Peyer's patch (tissue), 4 donors: Measurements from ENCODE around the gene BOLL. TPM values are rescaled to one million over a fixed set of nuclear protein-coding genes. Genes with fewer than 3 reads are reported as not detected.
"Not testable (repeated sequence)": the region's sequence is repeated elsewhere in the genome, so short reads cannot be mapped to it uniquely, and the experiment has no call there.

Experiments used
- DNase-seq, 3 donors: peaks; one replicate each; pipeline ENCODE4 v3.0.0-alpha.2; 2017 to 2019
- H3K27ac ChIP-seq, 4 donors: fragments of 200-600 bp; sonication (generic); one replicate each; pipeline ENCODE4 v1.5.1; 2016 to 2019
- H3K27me3 ChIP-seq, 2 donors: fragments of 200-600 bp; sonication (generic); one replicate each; pipeline ENCODE4 v1.5.1; 2019
- H3K36me3 ChIP-seq, 3 donors: fragments of 200-600 bp; sonication (generic); one replicate each; pipeline ENCODE4 v1.5.1; 2016 to 2019
- H3K4me1 ChIP-seq, 4 donors: fragments of 200-600 bp; sonication (generic); one replicate each; pipeline ENCODE4 v1.5.1; 2016 to 2019
- H3K4me3 ChIP-seq, 4 donors: fragments of 200-600 bp; sonication (generic); 1 replicate in 3 of 4; 2 replicates in 1 of 4; pipeline ENCODE4 v1.5.1; 2016 to 2019; ENCODE audit warnings: mild to moderate bottlenecking in 1 of 4
- H3K9me3 ChIP-seq, 4 donors: fragments of 200-600 bp; sonication (generic); one replicate each; pipeline ENCODE4 v1.5.1; 2016 to 2019; ENCODE audit warnings: mild to moderate bottlenecking in 1 of 4
- CTCF ChIP-seq, 6 experiments: fragments of 450-650 bp in 4 of 6; fragments of 200-600 bp in 2 of 6; sonication (generic) in 1 of 6; IDR thresholded peaks; one replicate each; pipeline ENCODE4 v1.5.1; 2017 to 2019; ENCODE audit warnings: antibody characterized with exemption in 6 of 6, mild to moderate bottlenecking in 3 of 6, moderate library complexity in 1 of 6
- POLR2A ChIP-seq, 2 donors: fragments of 450-650 bp; IDR thresholded peaks; one replicate each; pipeline ENCODE4 v1.5.1; 2017; ENCODE audit warnings: antibody characterized with exemption in 2 of 2, mild to moderate bottlenecking in 2 of 2, moderate library complexity in 2 of 2
- total RNA-seq, 4 donors: library from RNA; depleted of rRNA; stranded (reverse); fragments of >200 nt; gene quantifications; one replicate each; pipeline ENCODE4 v1.1.0, GENCODE V29; 2016

The BOLL gene
- total RNA-seq, 4 donors from 2014 or later: not detected

- no peak for DNase-seq
- TF ChIP-seq CTCF (IDR thresholded peaks at IDR 0.05) (no peak), POLR2A (IDR thresholded peaks at IDR 0.05) (no peak)
- Histone ChIP-seq H3K9me3 (no peaks in the 10 kb centered on the region), H3K4me3 (no peak overlapping the region), H3K4me1 (peaks cover 0 to 24% (median 6%) of the 10 kb centered on the region in 4 donors), H3K27me3 (no peaks in the 10 kb centered on the region), H3K36me3 (peaks cover 0 to 5% (median 0%) of the 10 kb centered on the region in 3 donors), H3K27ac (no peak overlapping the region)
These were observed 73.5 kb downstream of the BOLL start for GRCh38 chr2:197711578-197711977.

- H3K36me3 ChIP-seq: peaks cover 0 to 5% (median 0%) of the 10 kb centered on the region in 3 donors
- no peak overlapping the region for H3K4me3 ChIP-seq
- no peak overlapping the region for H3K27ac ChIP-seq
- no peaks in the 10 kb centered on the region for H3K27me3 ChIP-seq
- H3K9me3 ChIP-seq: no peaks in the 10 kb centered on the region
- no peak for TF ChIP-seq POLR2A (IDR thresholded peaks at IDR 0.05)
- no peak for TF ChIP-seq CTCF (IDR thresholded peaks at IDR 0.05)
- H3K4me1 ChIP-seq: peaks cover 0 to 30% (median 9%) of the 10 kb centered on the region in 4 donors
- DNase-seq: no peak
These were observed 74.6 kb downstream of the BOLL start for GRCh38 chr2:197710424-197711042.

GRCh38 chr2:197709140-197709539 lies 76.0 kb downstream of the BOLL start:
- not testable (repeated sequence) for H3K36me3 ChIP-seq, H3K27me3 ChIP-seq, H3K27ac ChIP-seq, H3K9me3 ChIP-seq, H3K4me3 ChIP-seq, DNase-seq
- peaks cover 0 to 30% (median 9%) of the 10 kb centered on the region in 4 donors for H3K4me1 ChIP-seq

GRCh38 chr2:197708331-197708730 lies 76.8 kb downstream of the BOLL start:
- TF ChIP-seq CTCF (IDR thresholded peaks at IDR 0.05): no peak
- no peak for TF ChIP-seq POLR2A (IDR thresholded peaks at IDR 0.05)
- Histone ChIP-seq H3K4me3 (no peak overlapping the region), H3K27ac (no peak overlapping the region), H3K9me3 (no peaks in the 10 kb centered on the region), H3K4me1 (peaks cover 0 to 30% (median 9%) of the 10 kb centered on the region in 4 donors), H3K36me3 (peaks cover 0 to 5% (median 0%) of the 10 kb centered on the region in 3 donors), H3K27me3 (no peaks in the 10 kb centered on the region)
- DNase-seq: no peak

- H3K4me3 ChIP-seq: peak overlapping the region in 3 of 4 donors; percentile 79 to 83 (median 81)
- DNase-seq: no peak
- TF ChIP-seq CTCF (IDR thresholded peaks at IDR 0.05): peak; percentile 68 to 86 (median 74)
- TF ChIP-seq POLR2A (IDR thresholded peaks at IDR 0.05): no peak
These were observed 77.6 kb downstream of the BOLL start for GRCh38 chr2:197707316-197708213.

GRCh38 chr2:197706839-197707207 lies 78.3 kb downstream of the BOLL start:
- Histone ChIP-seq H3K27me3 (no peaks in the 10 kb centered on the region), H3K4me1 (peaks cover 0 to 30% (median 9%) of the 10 kb centered on the region in 4 donors), H3K27ac (no peak overlapping the region), H3K9me3 (no peaks in the 10 kb centered on the region), H3K36me3 (peaks cover 0 to 5% (median 0%) of the 10 kb centered on the region in 3 donors), H3K4me3 (peak overlapping the region; percentile 53 to 83 (median 80))
- no peak for DNase-seq
- no peak for TF ChIP-seq POLR2A (IDR thresholded peaks at IDR 0.05)

More at GRCh38 chr2:197707316-197708213, 77.6 kb downstream of the BOLL start:
- Histone ChIP-seq H3K27ac (no peak overlapping the region), H3K36me3 (peaks cover 0 to 5% (median 0%) of the 10 kb centered on the region in 3 donors), H3K27me3 (no peaks in the 10 kb centered on the region), H3K4me1 (peaks cover 0 to 30% (median 9%) of the 10 kb centered on the region in 4 donors), H3K9me3 (no peaks in the 10 kb centered on the region)
